Liver (tissue), 9 donors: ENCODE data around the gene ZNF414. TPM values are rescaled to one million over a fixed set of nuclear protein-coding genes. Genes with fewer than 3 reads are reported as not detected.

Experiments used
- DNase-seq: peaks from one replicate; pipeline ENCODE4 v3.0.0-alpha.2; 2017; ENCODE audit warnings: low spot score
- H3K27ac ChIP-seq, 2 donors: one replicate each; pipeline ENCODE4 v1.7.0; 2013; ENCODE audit warnings: inconsistent platforms in 2 of 2, low read length in 2 of 2, control low read depth in 1 of 2, low read depth in 1 of 2, mild to moderate bottlenecking in 1 of 2
- H3K27me3 ChIP-seq, 4 donors: one replicate each; pipeline versions ENCODE4 v1.6.1 to v1.7.0; 2013; ENCODE audit warnings: low read length in 3 of 4, inconsistent platforms in 1 of 4, mild to moderate bottlenecking in 1 of 4, moderate library complexity in 1 of 4; ENCODE audit not compliant: control insufficient read depth in 4 of 4, insufficient read depth in 4 of 4
- H3K36me3 ChIP-seq, 4 donors: one replicate each; pipeline versions ENCODE4 v1.6.1 to v1.7.0; 2013; ENCODE audit warnings: low read length in 3 of 4, mild to moderate bottlenecking in 3 of 4, low read depth in 1 of 4, moderate library complexity in 1 of 4; ENCODE audit not compliant: control insufficient read depth in 4 of 4, insufficient read depth in 3 of 4
- H3K4me1 ChIP-seq, 4 donors: one replicate each; pipeline versions ENCODE4 v1.6.1 to v1.7.0; 2013; ENCODE audit warnings: low read length in 3 of 4, mild to moderate bottlenecking in 3 of 4, moderate library complexity in 1 of 4; ENCODE audit not compliant: control insufficient read depth in 4 of 4, insufficient read depth in 4 of 4
- H3K4me3 ChIP-seq, 3 donors: one replicate each; pipeline versions ENCODE4 v1.6.1 to v1.7.0; 2013; ENCODE audit warnings: low read length in 3 of 3, control low read depth in 1 of 3, low read depth in 1 of 3, mild to moderate bottlenecking in 1 of 3
- H3K9ac ChIP-seq, 2 donors: one replicate each; pipeline ENCODE4 v1.7.0; 2013; ENCODE audit warnings: low read length in 2 of 2, mild to moderate bottlenecking in 2 of 2, moderate library complexity in 2 of 2, control low read depth in 1 of 2, low read depth in 1 of 2
- H3K9me3 ChIP-seq, 4 donors: one replicate each; pipeline versions ENCODE4 v1.6.1 to v1.7.0; 2013; ENCODE audit warnings: low read length in 3 of 4; ENCODE audit not compliant: control insufficient read depth in 4 of 4
- CTCF ChIP-seq: fragments of 150-350 bp; IDR thresholded peaks from 2 replicates; pipeline ENCODE4 v1.5.1; 2017; ENCODE audit warnings: improper control_type of control experiment, low read depth, low read length; ENCODE audit not compliant: missing input control
- FOXA1 ChIP-seq: IDR thresholded peaks from 2 replicates; pipeline ENCODE4 v1.6.1; 2016; ENCODE audit warnings: antibody characterized with exemption
- FOXA2 ChIP-seq: IDR thresholded peaks from 2 replicates; pipeline ENCODE4 v1.6.1; 2016; ENCODE audit warnings: antibody characterized with exemption
- HNF4A ChIP-seq, 2 donors: conservative IDR thresholded peaks; 2 replicates each; pipeline ENCODE4 v1.6.1; 2016; ENCODE audit warnings: antibody characterized with exemption in 2 of 2, mild to moderate bottlenecking in 2 of 2
- HNF4G ChIP-seq: IDR thresholded peaks from 2 replicates; pipeline ENCODE4 v1.6.1; 2016; ENCODE audit warnings: antibody characterized with exemption
- JUND ChIP-seq, 2 donors: IDR thresholded peaks; 2 replicates each; pipeline ENCODE4 v1.6.1; 2016; ENCODE audit warnings: antibody characterized with exemption in 2 of 2
- NR2F2 ChIP-seq: IDR thresholded peaks from 2 replicates; pipeline ENCODE4 v1.6.1; 2016; ENCODE audit warnings: antibody characterized with exemption
- RXRA ChIP-seq, 2 donors: IDR thresholded peaks; 2 replicates each; pipeline ENCODE4 v1.6.1; 2017 to 2018; ENCODE audit warnings: antibody characterized with exemption in 2 of 2, mild to moderate bottlenecking in 1 of 2
- SP1 ChIP-seq: IDR thresholded peaks from 2 replicates; pipeline ENCODE4 v1.6.1; 2018; ENCODE audit warnings: antibody characterized with exemption, mild to moderate bottlenecking
- TAF1 ChIP-seq: conservative IDR thresholded peaks from 2 replicates; pipeline ENCODE4 v1.6.1; 2016; ENCODE audit warnings: antibody characterized with exemption, mild to moderate bottlenecking
- YY1 ChIP-seq: IDR thresholded peaks from 2 replicates; pipeline ENCODE4 v1.6.1; 2016; ENCODE audit warnings: antibody characterized with exemption, mild to moderate bottlenecking
- WGBS: extraction: QIAGEN DNeasy Blood & Tissue Kit; methylation state at CpG from one replicate; pipeline ENCODE4 v1.1.7; 2013; 5-methylcytosine and 5-hydroxymethylcytosine counted together
- polyA plus RNA-seq, 2 donors: library from polyadenylated mRNA; stranded (reverse) in 1 of 2; unstranded in 1 of 2; fragments of 200-250 nt in 1 of 2; fragments of >200 nt in 1 of 2; fragmentation: Nextera tagmentation in 1 of 2; extraction: Ambion mirVana in 1 of 2; gene quantifications; one replicate each; pipeline versions ENCODE4 v1.2.1 to v1.2.3, GENCODE V29; 2013 to 2015
- total RNA-seq, 2 donors: library from RNA; depleted of rRNA; stranded (reverse); fragments of >200 nt; gene quantifications; one replicate each; pipeline ENCODE4 v1.2.3, GENCODE V29; 2014
- TF ChIP-seq, protein P1 (sequence below): IDR thresholded peaks from 2 replicates; pipeline ENCODE4 v1.6.1; 2016; ENCODE audit warnings: antibody characterized with exemption
- TF ChIP-seq, protein P2 (sequence below): IDR thresholded peaks from 2 replicates; pipeline ENCODE4 v1.6.1; 2016; ENCODE audit warnings: antibody characterized with exemption, mild to moderate bottlenecking
- TF ChIP-seq, protein P3 (sequence below): IDR thresholded peaks from 2 replicates; pipeline ENCODE4 v1.6.1; 2016; ENCODE audit warnings: antibody characterized with exemption
- donor health status: healthy.
- donor health status: healthy.
- donor health status: healthy.
- donor health status: healthy.
- donor health status: healthy.

ZNF414 gene
- total and polyA plus RNA-seq, 4 donors = 3.5 to 16.0 (median 7.2) TPM

DNA sequence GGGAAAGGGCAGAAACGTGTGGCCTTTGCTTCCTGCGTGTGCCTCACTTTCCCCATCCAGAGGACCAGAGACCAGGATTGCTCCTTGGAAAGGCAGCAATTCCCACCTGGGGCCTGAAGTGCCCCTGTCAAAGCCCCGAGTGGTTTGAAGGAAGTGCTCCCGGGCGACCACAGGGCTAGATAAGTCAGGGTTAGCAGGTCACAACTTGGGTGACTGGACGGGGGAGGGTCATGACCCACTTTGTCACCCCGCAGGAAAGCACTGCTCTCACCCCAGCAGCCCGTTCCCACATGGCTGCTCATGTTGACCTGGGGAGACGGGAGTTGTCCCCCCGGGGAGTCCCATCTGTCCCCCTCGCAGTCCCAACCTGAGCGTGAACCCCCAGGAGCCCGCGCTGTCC lies 12.0 kb downstream of the ZNF414 start:
- H3K27ac ChIP-seq = no peak overlapping the region
- H3K4me3 ChIP-seq = no peak overlapping the region

GRCh38 chr19:8501516-8501915 lies 12.5 kb downstream of the ZNF414 start:
- Histone ChIP-seq H3K9ac (no peak overlapping the region), H3K4me3 (no peak overlapping the region), H3K27me3 (no peaks in the 10 kb centered on the region), H3K4me1 (peaks cover 5 to 13% (median 6%) of the 10 kb centered on the region in 4 donors), H3K36me3 (no peaks in the 10 kb centered on the region), H3K27ac (no peak overlapping the region), H3K9me3 (no peaks in the 10 kb centered on the region)
- DNase-seq = no peak
- 81% methylated on average over 6 of the region's 6 CpGs for WGBS
- TF ChIP-seq, protein P1, sequence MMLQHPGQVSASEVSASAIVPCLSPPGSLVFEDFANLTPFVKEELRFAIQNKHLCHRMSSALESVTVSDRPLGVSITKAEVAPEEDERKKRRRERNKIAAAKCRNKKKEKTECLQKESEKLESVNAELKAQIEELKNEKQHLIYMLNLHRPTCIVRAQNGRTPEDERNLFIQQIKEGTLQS = no peak
- TF ChIP-seq FOXA2 (no peak), YY1 (no peak), FOXA1 (no peak), SP1 (no peak)

More for the DNA sequence above, 12.0 kb downstream of the ZNF414 start:
- DNase-seq = no peak
- no peaks in the 10 kb centered on the region for H3K9me3 ChIP-seq
- H3K36me3 ChIP-seq = no peaks in the 10 kb centered on the region
- no peak for TF ChIP-seq HNF4A (conservative IDR thresholded peaks at IDR 0.05)
- no peak for TF ChIP-seq JUND (IDR thresholded peaks at IDR 0.05)
- TF ChIP-seq, protein P2, sequence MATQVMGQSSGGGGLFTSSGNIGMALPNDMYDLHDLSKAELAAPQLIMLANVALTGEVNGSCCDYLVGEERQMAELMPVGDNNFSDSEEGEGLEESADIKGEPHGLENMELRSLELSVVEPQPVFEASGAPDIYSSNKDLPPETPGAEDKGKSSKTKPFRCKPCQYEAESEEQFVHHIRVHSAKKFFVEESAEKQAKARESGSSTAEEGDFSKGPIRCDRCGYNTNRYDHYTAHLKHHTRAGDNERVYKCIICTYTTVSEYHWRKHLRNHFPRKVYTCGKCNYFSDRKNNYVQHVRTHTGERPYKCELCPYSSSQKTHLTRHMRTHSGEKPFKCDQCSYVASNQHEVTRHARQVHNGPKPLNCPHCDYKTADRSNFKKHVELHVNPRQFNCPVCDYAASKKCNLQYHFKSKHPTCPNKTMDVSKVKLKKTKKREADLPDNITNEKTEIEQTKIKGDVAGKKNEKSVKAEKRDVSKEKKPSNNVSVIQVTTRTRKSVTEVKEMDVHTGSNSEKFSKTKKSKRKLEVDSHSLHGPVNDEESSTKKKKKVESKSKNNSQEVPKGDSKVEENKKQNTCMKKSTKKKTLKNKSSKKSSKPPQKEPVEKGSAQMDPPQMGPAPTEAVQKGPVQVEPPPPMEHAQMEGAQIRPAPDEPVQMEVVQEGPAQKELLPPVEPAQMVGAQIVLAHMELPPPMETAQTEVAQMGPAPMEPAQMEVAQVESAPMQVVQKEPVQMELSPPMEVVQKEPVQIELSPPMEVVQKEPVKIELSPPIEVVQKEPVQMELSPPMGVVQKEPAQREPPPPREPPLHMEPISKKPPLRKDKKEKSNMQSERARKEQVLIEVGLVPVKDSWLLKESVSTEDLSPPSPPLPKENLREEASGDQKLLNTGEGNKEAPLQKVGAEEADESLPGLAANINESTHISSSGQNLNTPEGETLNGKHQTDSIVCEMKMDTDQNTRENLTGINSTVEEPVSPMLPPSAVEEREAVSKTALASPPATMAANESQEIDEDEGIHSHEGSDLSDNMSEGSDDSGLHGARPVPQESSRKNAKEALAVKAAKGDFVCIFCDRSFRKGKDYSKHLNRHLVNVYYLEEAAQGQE = no peak
- TF ChIP-seq, protein P1 = no peak
- TF ChIP-seq SP1 = no peak
- no peak for TF ChIP-seq HNF4G
- TF ChIP-seq, protein P3, sequence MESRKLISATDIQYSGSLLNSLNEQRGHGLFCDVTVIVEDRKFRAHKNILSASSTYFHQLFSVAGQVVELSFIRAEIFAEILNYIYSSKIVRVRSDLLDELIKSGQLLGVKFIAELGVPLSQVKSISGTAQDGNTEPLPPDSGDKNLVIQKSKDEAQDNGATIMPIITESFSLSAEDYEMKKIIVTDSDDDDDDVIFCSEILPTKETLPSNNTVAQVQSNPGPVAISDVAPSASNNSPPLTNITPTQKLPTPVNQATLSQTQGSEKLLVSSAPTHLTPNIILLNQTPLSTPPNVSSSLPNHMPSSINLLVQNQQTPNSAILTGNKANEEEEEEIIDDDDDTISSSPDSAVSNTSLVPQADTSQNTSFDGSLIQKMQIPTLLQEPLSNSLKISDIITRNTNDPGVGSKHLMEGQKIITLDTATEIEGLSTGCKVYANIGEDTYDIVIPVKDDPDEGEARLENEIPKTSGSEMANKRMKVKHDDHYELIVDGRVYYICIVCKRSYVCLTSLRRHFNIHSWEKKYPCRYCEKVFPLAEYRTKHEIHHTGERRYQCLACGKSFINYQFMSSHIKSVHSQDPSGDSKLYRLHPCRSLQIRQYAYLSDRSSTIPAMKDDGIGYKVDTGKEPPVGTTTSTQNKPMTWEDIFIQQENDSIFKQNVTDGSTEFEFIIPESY = no peak
- no peak for TF ChIP-seq NR2F2
- no peak for TF ChIP-seq CTCF
- TF ChIP-seq RXRA (IDR thresholded peaks at IDR 0.05) = no peak
- TF ChIP-seq YY1 = no peak
- TF ChIP-seq FOXA2 = no peak
- no peak for TF ChIP-seq TAF1
- H3K4me1 ChIP-seq = peaks cover 6 to 13% (median 6%) of the 10 kb centered on the region in 4 donors
- 72% methylated on average over 14 of the region's 14 CpGs for WGBS
- no peaks in the 10 kb centered on the region for H3K27me3 ChIP-seq
- H3K9ac ChIP-seq = no peak overlapping the region
